HG02840 (cell line): ENCODE results near the gene TOR2A.

Experiments
- ATAC-seq: cut with Tn5 transposase; IDR thresholded peaks from one replicate; pipeline ENCODE4 v1.9.1; 2021; ENCODE audit warnings: mild to moderate bottlenecking, moderate library complexity, moderate number of reproducible peaks; ENCODE audit not compliant: unreplicated experiment, low FRiP score

TOR2A gene

DNA sequence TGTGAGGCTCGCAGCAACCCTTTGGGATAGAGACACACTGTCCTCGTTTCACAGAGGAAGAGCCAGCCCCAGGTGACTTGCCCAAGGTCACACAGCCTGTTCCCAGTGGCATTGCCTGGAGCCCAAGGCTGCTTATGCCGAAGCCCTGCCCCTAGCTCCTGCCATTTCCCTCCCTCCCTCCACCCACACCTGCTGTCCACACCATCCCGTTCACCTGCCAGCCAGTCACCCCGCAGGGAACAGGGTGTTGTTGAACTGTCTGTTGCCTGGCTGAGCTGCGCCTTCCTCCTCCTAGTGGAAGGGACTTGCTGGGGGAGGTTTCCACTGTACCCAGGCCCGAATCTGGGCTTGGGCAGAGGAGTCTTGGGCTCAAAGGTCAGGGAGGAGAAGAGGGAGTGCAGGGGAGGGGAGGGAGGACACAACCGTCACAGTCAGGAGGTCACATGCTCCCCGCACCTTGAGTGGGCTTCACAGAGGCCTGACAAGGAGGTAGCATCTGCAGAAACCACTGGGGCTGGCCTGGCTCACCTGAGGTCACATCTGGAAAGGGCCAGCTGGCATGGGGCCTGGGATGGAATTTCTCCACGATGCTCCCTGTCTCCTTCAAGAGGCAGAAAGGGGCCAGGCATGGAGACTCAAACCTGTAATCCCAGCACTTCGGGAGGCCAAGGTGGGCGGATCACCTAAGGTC, 12.9 kb downstream of the TOR2A start:
- no peak for ATAC-seq

DNA sequence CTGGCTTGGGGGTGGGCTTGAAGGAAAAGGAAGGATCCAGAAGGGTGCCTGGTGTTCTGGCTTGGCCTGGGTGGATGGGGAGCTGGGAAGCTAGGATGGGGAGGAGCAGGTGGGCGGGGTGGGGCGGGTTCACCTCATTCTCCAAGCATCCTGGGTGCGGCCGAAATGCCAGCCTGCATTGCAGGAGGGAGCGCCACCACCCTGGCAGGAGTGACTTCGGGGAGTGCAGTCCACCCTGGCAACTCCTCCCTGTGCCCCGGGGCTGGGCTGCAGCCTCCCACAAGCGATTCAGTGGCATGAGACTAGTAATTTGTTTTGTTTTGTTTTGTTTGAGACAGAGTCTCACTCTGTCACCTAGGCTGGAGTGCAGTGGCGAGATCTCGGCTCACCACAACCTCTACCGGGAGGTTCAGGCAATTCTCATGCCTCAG, 13.7 kb downstream of the TOR2A start:
- ATAC-seq: no peak

DNA sequence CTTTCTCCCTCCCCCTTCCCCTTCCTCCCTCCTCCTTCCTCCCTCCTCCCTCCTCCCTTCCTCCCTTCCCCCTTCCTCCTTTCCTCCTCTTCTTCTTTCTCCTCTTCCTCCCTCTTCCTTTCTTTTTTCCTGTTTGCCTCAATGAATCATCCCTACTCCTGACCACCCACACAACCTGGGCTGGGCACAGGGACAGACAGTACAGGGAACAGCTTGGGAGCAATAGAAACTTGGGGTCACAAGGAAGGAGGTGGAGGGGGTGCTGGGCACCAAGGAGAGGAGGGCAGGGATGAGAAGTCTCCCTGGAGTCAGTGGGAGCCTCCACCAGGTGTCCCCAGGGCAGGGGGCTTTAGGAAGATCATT, 14.2 kb downstream of the TOR2A start:
- no peak for ATAC-seq

DNA sequence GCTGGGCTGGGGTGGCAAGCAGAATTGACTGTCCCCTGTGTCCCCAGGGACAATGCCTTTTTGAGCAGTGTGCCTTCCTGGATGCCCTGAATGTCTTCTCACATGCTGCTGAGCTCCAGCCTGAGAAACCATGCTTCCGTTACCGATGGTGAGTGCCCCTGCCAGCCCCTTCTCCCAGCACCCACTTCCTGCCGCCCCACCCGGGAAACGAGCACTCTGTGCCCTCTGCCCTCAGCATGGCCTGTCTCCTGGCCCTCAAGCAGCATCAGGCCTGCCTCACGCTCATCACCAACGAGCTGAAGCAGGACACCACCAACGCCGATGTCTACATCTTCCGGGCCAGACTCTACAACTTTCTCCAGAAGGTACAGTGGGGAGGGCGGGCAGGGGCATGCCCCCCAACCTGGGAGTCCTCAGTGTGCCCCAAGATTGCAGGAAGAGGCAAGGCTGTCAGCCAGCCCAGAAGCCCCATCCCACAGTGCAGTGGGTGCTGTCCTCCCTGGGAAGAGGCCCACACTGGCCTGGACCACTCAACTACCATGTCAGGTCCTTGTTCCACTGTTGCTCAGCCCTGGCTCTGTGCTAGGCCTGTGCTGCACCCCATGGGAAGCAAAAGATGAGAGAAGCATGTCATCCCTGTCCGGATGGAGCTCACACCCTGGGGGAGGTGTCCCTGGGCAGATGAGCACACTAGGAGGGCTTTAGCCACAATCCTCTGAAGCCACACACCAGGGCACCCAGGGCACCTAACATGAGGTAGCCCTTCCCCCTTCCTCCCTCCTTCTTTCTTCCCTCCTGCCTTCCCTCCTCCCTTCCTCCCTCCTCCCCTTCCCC, 14.8 kb downstream of the TOR2A start:
- ATAC-seq: no peak

DNA sequence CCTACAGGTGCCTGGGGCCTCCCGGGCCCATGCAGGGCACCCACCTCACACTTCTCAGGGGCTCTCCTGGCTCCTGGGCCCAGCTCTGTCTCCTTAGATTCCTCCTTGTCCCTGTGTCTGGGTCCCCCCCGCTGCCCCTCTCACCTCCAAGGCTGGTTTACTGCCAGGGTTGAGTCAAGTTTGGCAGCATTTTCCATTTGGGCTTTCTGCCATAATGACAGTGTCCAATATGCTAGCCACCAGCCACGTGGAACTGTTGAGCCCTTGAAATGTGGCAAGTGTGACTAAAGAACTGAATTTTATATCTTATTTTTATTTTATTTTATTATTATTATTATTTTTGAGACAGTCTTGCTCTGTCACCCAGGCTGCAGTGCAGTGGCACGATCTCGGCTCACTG, 17.3 kb downstream of the TOR2A start:
- ATAC-seq: no peak

DNA sequence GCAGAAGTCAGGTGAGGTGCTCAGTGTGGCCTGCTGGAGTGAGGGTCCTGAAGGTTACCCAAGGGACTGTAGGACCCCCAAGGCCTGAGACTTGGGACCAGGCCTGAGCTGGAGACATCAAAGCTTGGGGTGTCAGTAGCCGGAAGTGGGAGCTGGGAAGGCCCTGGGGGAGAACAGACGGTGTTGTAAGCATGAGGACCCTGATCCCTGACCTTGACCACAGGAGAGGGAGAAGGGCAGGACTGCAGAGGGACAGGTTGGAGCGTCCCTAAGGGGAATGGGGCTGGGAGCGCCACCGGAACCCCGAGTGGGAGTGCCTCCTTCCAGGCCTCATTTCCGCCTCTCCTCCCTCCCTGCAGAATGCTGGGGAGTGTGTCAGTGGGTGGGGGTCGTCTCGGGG, 18.7 kb downstream of the TOR2A start:
- no peak for ATAC-seq

DNA sequence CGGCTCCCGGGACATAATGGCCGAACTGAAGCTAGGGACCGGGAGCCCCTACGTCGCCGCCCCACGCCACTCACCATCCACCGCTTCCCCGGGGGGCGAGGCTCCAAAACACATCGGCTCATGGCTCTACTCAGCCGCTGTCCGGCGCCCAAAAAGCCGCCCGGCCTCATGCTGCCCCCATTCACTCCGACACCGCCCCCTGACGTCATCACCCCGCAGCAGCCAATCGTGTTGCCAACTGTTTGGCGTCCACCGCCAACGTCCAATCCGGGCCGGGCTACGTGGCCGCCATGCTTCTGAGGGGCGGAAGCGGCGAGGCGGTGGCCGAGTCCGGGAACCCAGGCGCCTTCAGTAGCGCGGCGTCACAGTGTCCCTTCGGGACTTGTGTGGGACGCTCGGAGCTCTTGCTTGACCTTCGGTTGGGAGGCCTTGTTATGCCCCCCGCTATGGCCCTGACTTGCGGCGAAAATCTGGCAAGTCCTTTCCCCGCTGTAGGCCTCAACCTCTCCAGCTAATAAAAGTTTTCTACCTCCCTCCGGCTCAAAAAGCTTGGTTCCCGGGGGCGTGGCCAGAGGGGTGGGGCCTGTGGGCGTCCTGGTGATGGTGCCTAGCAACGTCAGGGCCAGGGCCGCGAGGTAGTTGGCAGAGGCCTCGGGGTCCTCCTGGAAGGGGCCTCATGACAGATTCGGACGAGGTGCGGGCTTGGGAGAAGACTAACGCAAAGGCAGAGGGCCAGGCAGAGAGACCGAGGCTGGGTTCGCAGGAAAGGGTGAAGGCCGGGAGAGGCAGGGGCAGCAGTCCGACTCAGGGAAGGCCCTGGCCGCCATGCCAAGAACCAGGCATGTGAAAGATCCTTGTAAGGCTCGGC, 19.4 kb downstream of the TOR2A start, which contains the start of the genes PTRH1 and TTC16:
TSS of gene PTRH1 (minus strand) at position 194 of the 868 bp plus-strand sequence. CDS start at position 170, 24 bp downstream.
TSS of gene TTC16 (plus strand) at position 610 of the 868 bp plus-strand sequence. CDS start at position 677, 67 bp downstream.
- ATAC-seq: peak; percentile 91

DNA sequence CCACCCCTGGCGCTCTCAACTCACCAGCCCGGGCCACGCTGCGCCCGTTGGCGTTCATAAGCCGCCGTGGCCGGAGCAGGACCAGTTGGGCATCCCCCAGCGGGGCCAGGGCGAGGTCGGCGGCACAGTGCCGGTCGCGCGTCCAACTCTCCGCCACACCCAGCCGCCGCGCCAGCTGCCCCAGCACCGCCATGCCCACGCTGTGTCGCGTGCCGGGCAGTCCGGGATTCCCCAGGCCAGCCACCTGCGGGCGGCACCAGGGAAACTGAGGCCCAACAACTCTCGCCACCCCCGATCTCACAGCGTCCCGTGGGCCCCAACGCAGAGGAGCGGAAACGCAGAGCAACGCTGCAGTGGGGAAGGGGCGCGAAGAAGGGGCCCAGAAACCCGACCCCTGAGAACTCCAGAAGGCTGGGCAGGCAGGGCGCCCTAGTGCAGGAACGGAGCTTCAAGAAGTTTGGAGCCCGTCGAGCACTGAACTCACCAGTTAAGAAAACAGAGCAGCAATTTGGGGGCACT, 20.1 kb downstream of the TOR2A start:
- no peak for ATAC-seq

DNA sequence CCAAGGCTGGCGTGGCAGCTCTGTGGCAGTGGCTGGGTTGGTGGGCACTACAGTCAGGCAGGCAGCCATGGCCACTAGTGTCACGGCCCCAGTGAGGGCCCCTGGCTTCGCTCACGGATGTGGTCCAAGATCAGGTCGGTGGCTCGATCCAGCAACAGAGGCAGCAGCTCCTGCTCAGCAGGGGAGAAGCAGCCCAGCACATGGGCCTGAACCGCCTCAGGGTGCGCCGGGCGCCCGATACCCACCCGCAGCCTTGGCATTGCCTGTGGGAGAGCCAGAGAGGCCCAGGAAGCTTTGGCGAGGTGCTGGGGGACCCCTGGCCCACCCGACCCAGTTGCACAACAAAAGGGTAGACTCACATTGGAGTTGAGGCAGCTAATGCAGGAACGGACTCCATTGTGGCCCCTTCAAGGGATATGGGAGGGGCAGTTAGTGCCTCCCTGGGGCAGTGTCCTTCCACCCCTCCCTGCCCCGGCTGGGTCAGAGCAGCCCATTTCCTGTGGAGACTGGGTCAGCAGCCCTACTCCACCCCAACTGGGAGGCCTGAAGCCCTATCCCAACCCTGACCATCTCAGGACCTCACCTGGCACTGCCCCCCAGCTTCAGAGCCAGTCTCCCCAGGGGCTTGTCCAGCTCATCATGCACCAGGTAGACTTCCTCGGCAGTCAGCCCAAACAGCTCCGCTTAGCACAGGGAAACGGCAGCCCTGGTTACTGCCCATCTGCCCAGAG, 20.9 kb downstream of the TOR2A start:
- ATAC-seq: no peak

DNA sequence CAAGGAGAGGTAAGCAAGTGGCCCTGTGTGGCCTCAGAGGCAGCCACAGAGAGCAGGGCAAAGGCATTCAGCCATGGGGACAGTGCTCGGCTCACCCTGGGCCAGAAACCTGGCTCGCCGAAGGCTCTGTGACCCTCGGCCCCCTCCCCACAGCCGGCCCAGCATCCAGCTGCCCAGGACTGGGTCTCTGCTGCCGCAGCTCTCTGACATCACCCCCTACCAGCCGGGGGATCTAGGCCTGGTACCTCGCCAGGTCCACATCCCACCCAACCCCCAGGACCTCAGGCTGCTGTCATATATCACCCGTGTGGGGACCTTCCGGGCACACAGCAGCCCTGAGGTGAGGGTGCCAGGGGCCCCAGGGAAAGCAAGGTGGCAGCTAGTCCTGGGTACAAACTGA, 22.2 kb downstream of the TOR2A start:
- ATAC-seq: no peak

DNA sequence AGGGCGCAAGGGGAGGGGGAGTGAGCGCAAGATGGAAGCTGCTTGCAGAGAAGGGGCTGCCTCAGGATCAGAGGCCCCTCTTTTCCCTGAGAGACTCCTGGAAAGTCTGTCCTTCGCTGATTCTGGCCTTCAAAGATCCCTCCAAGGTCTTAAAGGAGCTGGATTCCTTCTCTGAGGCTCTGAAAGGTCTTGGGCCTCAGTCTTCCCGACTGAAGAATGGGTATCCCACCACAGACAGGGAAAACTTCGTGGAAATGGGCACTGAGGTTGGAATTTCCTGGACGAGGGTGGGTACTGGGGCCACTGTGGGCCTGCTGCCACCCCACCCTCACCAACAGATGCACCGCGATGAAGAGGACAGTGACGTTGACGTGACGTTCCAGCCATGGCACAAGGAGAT, 22.7 kb downstream of the TOR2A start:
- no peak for ATAC-seq

DNA sequence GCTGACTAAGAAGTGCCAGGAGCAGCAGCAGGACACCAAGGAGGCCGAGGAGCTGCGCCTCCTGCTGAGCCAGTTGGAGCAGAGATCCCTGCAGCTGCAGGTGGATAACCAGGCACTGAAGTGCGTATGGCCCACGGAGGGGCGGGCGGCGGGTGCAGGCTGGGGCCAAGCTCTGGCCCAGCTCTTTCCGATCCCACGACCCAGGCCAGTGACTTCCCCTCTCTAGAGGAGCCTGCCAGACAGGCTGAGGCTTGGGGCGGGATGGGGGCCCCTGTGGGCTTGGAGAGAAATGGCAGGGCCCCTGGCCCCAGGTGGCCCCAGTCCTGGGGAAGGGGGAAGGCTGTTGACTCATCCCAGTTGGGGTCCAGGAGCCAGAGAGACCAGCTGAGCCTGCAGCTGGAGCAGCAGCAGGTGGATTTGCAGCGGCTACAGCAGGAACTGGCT, 23.2 kb downstream of the TOR2A start:
- no peak for ATAC-seq

DNA sequence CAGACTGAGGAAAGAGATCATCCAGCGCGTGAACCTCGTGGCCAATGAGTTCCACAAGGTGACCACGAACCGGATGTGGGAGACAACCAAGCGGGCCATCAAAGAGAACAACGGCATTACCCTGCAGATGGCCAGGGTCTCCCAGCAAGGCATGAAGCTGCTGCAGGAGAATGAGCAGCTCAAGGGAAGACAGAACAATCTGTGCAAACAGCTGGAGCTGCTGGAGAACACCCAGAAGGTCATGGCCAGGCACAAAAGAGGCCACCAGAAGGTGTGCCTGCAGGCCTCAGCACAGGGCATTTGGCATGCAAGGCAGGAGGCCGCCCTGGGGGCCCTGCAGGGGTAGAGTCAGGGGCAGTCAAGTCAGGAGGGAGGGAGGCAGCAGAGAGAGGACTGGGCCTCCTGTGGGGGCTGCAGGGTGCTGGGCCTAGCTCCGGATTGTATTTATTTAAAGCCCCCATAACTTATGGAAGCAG, 23.8 kb downstream of the TOR2A start:
- ATAC-seq: no peak

DNA sequence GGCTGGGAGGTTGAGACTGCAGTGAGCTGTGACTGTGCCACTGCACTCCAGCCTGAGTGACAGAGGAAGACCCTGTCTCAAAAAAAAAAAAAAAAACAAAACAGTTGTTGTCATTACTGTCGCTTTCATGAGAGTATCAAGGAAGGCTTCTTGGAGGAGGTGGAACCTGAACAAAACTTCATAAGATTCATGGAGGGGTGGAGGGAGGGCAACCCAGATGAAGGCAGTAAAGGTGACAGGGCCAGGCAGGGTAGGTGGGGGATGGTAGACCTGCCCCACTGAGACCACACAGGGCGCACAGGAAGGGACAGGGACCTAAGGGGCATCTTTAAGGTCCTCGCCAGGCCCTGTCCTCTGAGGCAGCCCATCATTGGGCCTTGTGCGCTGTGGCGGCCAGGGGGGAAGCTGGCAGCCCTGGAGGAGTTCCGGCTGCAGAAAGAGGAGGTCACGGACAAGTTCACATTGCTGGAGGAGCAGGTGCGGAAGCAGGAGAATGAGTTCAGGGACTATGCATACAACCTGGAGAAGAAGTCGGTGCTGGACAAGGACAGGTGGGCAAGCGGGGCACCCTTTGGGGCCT, 24.8 kb downstream of the TOR2A start:
- ATAC-seq: no peak

DNA sequence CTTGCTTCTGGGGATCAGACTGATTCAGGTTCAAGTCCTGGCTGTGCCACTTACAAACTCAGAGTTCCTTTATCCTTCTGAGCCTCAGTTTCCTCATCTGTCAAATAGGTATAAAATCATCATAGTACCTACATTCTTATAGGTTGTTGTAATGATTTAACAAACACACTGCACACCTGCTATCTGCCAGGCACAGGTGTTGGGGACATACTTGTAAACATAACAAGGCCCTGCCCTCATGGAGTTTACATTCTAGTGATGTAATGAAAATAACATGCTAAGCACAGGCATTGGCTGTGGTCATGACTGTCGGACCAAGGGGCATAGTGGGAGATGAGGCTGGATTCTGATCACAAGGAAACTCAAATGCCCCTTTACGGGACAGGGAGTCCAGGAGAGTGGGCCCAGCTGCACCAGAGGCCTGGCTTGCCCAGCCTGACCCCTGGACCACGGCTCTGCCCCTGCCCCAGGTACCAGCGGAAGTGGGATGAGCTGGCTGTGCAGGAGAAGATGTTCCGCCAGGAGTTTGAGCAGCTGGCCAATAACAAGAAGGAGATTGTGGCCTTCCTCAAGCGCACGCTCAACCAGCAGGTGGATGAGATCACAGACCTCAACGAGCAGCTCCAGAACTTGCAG, 26.0 kb downstream of the TOR2A start:
- ATAC-seq: no peak

DNA sequence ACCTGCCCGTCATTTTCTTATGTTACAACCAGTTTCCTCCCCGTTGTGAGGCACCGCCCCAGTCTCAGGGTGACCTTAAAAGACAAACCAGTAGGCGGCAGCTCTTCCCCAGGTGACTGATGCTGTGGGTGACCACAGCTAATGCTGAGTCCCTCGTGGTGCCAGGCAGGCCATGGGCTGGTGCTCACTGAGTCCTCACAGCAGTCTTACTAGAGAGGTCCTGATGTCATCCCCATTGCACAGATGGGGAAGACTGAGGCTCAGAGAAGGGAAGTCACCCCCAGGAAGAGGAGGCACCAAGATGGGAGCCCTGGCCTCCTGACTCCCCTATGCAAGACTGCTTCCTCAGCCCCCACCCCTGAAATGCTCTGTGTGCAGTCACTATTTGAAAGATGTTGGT, 27.3 kb downstream of the TOR2A start:
- ATAC-seq: no peak

DNA sequence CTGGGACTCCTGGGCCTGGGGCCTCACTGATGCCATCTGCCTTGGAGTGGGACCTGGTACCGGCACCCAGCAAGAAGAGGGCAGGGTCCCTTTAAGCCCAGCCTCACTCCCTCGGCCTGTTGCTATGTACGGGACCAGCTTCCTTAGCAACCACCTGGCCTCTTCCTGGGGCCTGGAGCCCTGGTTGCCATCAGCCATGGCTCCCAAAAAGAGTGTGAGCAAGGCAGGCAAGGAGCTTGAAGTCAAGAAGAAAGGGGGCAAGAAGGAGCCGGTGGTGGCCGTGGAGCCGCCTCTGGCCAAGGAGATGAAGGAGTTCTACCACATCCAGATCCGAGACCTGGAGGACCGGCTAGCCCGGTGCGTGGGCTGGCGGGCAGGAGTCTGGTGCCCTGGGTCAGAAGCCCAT, 28.3 kb downstream of the TOR2A start, which contains the start of gene CFAP157:
TSS of gene CFAP157 (plus strand) at position 153 of the 406 bp plus-strand sequence. CDS start at position 197, 44 bp downstream.
- ATAC-seq: no peak

DNA sequence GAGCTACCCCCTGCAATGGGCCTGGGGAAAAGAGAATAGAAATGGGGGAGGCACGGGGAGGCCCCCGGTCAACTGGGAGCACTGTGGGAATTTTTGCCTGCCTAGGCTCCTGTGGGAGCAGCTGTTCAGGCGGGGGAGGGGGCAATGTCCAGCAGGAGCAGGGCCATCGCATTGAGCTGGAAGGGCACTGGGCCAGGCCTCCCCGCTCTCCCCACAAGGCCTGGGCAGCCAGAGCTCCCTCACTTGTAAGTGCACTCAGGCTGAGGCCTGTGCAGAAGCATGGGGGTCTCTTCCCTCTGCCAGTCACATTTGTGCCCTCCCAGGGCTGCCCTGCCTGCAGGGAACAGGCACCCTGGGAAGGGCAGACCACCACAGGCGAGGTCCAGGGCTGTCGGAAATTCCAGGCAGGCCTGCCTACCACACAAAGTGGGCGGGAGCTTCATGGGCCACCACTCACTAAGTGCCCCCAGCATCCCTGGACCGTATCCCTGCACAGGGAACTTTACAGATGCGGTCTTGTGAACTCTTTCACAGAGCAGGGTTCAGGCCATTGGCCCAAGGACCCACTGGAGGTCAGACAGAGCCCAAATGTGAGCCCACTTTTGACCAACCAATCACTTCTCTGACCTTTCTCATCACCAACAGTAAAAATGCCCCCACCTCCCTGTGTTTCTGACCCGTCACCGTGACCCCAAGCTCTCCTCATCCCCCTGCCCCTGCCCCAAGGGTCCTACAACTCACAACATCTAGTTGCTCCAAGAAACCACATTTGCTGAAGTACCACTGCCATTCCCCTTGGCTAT, 29.3 kb downstream of the TOR2A start:
- ATAC-seq: no peak
